PFSK-1 (cell line): ENCODE measurements around the gene ATRNL1.

Source experiments
- FOXP2 ChIP-seq: optimal IDR thresholded peaks from 2 replicates; pipeline ENCODE3; 2011; ENCODE audit warnings: borderline replicate concordance, control low read depth, inconsistent platforms; ENCODE audit not compliant: insufficient read depth; ENCODE audit errors: extremely low read length, extremely low read depth
- POLR2AphosphoS5 ChIP-seq: IDR thresholded peaks from 2 replicates; pipeline ENCODE4 v1.6.1; 2012; ENCODE audit warnings: low read depth, mild to moderate bottlenecking, control low read depth, low read length, moderate library complexity
- SIN3A ChIP-seq: IDR thresholded peaks from 2 replicates; pipeline ENCODE4 v1.6.1; 2012; ENCODE audit warnings: mild to moderate bottlenecking, low read length, moderate library complexity, borderline replicate concordance; ENCODE audit not compliant: insufficient read depth
- TAF1 ChIP-seq: IDR thresholded peaks from 2 replicates; pipeline ENCODE4 v1.6.1; 2012; ENCODE audit warnings: low read length, control low read depth, borderline replicate concordance; ENCODE audit not compliant: insufficient read depth
- TF ChIP-seq, protein P1 (sequence below), 2 experiments: IDR thresholded peaks; 2 replicates each; pipeline versions ENCODE4 v1.6.1 to v1.8.0; 2011 to 2012; ENCODE audit warnings: low read depth in 2 of 2, low read length in 2 of 2, control low read depth in 1 of 2, inconsistent platforms in 1 of 2, mild to moderate bottlenecking in 1 of 2, moderate library complexity in 1 of 2; ENCODE audit not compliant: insufficient read depth in 1 of 2

GRCh38 chr10:115125505-115125904 lies 32.3 kb downstream of the ATRNL1 start:
- no peak for TF ChIP-seq SIN3A
- no peak for TF ChIP-seq POLR2AphosphoS5
- no peak for TF ChIP-seq TAF1
- TF ChIP-seq, protein P1, sequence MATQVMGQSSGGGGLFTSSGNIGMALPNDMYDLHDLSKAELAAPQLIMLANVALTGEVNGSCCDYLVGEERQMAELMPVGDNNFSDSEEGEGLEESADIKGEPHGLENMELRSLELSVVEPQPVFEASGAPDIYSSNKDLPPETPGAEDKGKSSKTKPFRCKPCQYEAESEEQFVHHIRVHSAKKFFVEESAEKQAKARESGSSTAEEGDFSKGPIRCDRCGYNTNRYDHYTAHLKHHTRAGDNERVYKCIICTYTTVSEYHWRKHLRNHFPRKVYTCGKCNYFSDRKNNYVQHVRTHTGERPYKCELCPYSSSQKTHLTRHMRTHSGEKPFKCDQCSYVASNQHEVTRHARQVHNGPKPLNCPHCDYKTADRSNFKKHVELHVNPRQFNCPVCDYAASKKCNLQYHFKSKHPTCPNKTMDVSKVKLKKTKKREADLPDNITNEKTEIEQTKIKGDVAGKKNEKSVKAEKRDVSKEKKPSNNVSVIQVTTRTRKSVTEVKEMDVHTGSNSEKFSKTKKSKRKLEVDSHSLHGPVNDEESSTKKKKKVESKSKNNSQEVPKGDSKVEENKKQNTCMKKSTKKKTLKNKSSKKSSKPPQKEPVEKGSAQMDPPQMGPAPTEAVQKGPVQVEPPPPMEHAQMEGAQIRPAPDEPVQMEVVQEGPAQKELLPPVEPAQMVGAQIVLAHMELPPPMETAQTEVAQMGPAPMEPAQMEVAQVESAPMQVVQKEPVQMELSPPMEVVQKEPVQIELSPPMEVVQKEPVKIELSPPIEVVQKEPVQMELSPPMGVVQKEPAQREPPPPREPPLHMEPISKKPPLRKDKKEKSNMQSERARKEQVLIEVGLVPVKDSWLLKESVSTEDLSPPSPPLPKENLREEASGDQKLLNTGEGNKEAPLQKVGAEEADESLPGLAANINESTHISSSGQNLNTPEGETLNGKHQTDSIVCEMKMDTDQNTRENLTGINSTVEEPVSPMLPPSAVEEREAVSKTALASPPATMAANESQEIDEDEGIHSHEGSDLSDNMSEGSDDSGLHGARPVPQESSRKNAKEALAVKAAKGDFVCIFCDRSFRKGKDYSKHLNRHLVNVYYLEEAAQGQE (IDR thresholded peaks at IDR 0.05; ENCODE audit: insufficient read depth in 1 of 2, low read depth in 2 of 2, low read length in 2 of 2): no peak
- no peak for TF ChIP-seq FOXP2
